IMR-90 (cell line): ENCODE measurements around the gene FANCL. TPM values are rescaled to one million over a fixed set of nuclear protein-coding genes. Genes with fewer than 3 reads are reported as not detected.
"Not testable (repeated sequence)": the region's sequence is repeated elsewhere in the genome, so short reads cannot be mapped to it uniquely, and the experiment has no call there.

Experiments used
- ATAC-seq: fragments of 200-7000 bp; cut with Tn5 transposase; 2 replicates; pipeline ENCODE4 v1.9.1; 2020; ENCODE audit warnings: low read depth, mild to moderate bottlenecking, moderate library complexity
- BruUV-seq: library from RNA; stranded (reverse); fragments of 400-500 nt; replicated peaks from 2 replicates; lab custom pipeline; 2021; lab: Mats Ljungman, UMichigan
- CTCF ChIA-PET: fragments of 300-600 bp; formaldehyde crosslinking; extraction: SDS; loops from one replicate; lab custom pipeline; 2021; ENCODE audit warnings: antibody characterized with exemption; lab: Yijun Ruan, JAX
- POLR2A ChIA-PET: fragments of 300-600 bp; sonication (Branson Sonifier 250); formaldehyde crosslinking; loops from one replicate; lab custom pipeline; 2022; ENCODE audit warnings: antibody characterized with exemption; ENCODE audit not compliant: unreplicated experiment; lab: Charles Lee
- DNase-seq: peaks from one replicate; pipeline ENCODE4 v3.0.0; 2013
- H2AFZ ChIP-seq: replicated peaks from 2 replicates; pipeline ENCODE3; 2013; ENCODE audit warnings: low read length, mild to moderate bottlenecking; ENCODE audit not compliant: poor library complexity
- H2AK5ac ChIP-seq: 2 replicates; pipeline ENCODE4 v1.6.1; 2013; ENCODE audit warnings: low read depth, low read length, inconsistent platforms
- H2AK9ac ChIP-seq: replicated peaks from 2 replicates; pipeline ENCODE3; 2013; ENCODE audit warnings: mild to moderate bottlenecking, low read depth, low read length, moderate library complexity; ENCODE audit not compliant: poor library complexity
- H2BK120ac ChIP-seq: 2 replicates; pipeline ENCODE4 v1.6.1; 2013; ENCODE audit warnings: low read depth, low read length, inconsistent platforms
- H2BK15ac ChIP-seq: 3 replicates; pipeline ENCODE4 v1.6.1; 2013; ENCODE audit warnings: low read depth, low read length, inconsistent platforms
- H2BK20ac ChIP-seq: 2 replicates; pipeline ENCODE4 v1.6.1; 2013; ENCODE audit warnings: low read depth, mild to moderate bottlenecking, inconsistent platforms, low read length, moderate library complexity
- H2BK5ac ChIP-seq: 2 replicates; pipeline ENCODE4 v1.6.1; 2013; ENCODE audit warnings: mild to moderate bottlenecking, low read depth, low read length, inconsistent platforms; ENCODE audit not compliant: poor library complexity, severe bottlenecking
- H3K14ac ChIP-seq: replicated peaks from 2 replicates; pipeline ENCODE4 v1.6.1; 2013; ENCODE audit warnings: low read depth, low read length, inconsistent platforms
- H3K18ac ChIP-seq: 2 replicates; pipeline ENCODE4 v1.6.1; 2013; ENCODE audit warnings: low read depth, low read length, control low read depth
- H3K23ac ChIP-seq: 2 replicates; pipeline ENCODE4 v1.6.1; 2013; ENCODE audit warnings: low read depth, low read length, inconsistent platforms
- H3K27ac ChIP-seq: 2 replicates; pipeline ENCODE4 v1.5.1; 2013; ENCODE audit warnings: mild to moderate bottlenecking, control low read depth, low read length; ENCODE audit not compliant: insufficient read depth
- H3K27me3 ChIP-seq: 2 replicates; pipeline ENCODE4 v1.6.1; 2013; ENCODE audit warnings: low read length; ENCODE audit not compliant: control insufficient read depth, insufficient read depth
- H3K36me3 ChIP-seq: 2 replicates; pipeline ENCODE4 v1.6.1; 2013; ENCODE audit warnings: low read length, mixed read lengths; ENCODE audit not compliant: control insufficient read depth, insufficient read depth
- H3K4ac ChIP-seq: 2 replicates; pipeline ENCODE4 v1.6.1; 2013; ENCODE audit warnings: low read depth, low read length, inconsistent platforms
- H3K4me1 ChIP-seq: 2 replicates; pipeline ENCODE4 v1.6.1; 2013; ENCODE audit warnings: low read length, mixed read lengths; ENCODE audit not compliant: control insufficient read depth, insufficient read depth
- H3K4me2 ChIP-seq: 2 replicates; pipeline ENCODE4 v1.6.1; 2013; ENCODE audit warnings: low read depth, mild to moderate bottlenecking, control low read depth, low read length, moderate library complexity
- H3K4me3 ChIP-seq: 2 replicates; pipeline ENCODE4 v1.5.1; 2013; ENCODE audit warnings: low read depth, mild to moderate bottlenecking, control low read depth, low read length, moderate library complexity; ENCODE audit not compliant: insufficient read depth
- H3K56ac ChIP-seq: 2 replicates; pipeline ENCODE4 v1.6.1; 2013; ENCODE audit warnings: low read length, inconsistent platforms; ENCODE audit not compliant: insufficient read depth; ENCODE audit errors: extremely low read depth
- H3K79me1 ChIP-seq, 2 experiments: 2 replicates each; pipeline ENCODE4 v1.6.1; 2013; ENCODE audit warnings: low read length in 2 of 2, inconsistent platforms in 1 of 2, low read depth in 1 of 2
- H3K9ac ChIP-seq: 2 replicates; pipeline ENCODE4 v1.6.1; 2013; ENCODE audit warnings: low read depth, low read length, control low read depth
- H3K9me1 ChIP-seq: 2 replicates; pipeline ENCODE4 v1.6.1; 2013; ENCODE audit warnings: low read length, inconsistent platforms; ENCODE audit not compliant: insufficient read depth
- H3K9me3 ChIP-seq: 2 replicates; pipeline ENCODE4 v1.6.1; 2013; ENCODE audit warnings: low read length; ENCODE audit not compliant: control insufficient read depth, insufficient read depth
- H4K20me1 ChIP-seq: 2 replicates; pipeline ENCODE4 v1.6.1; 2013; ENCODE audit warnings: low read length, inconsistent platforms; ENCODE audit not compliant: insufficient read depth
- H4K5ac ChIP-seq: 2 replicates; pipeline ENCODE4 v1.6.1; 2013; ENCODE audit warnings: mild to moderate bottlenecking, low read depth, low read length, control low read depth
- H4K8ac ChIP-seq, 2 experiments: 2 replicates each; pipeline ENCODE4 v1.6.1; 2013; ENCODE audit warnings: low read depth in 2 of 2, low read length in 2 of 2, control low read depth in 1 of 2, inconsistent platforms in 1 of 2
- H4K91ac ChIP-seq: 2 replicates; pipeline ENCODE4 v1.6.1; 2013; ENCODE audit warnings: low read depth, low read length, inconsistent platforms; ENCODE audit not compliant: insufficient read depth
- WGBS, 2 experiments: methylation state at CpG; one replicate each; pipeline versions ENCODE4 v1.1.5 to v1.1.7; 2013; ENCODE audit warnings: missing lambda C conversion rate in 2 of 2; ENCODE audit not compliant: insufficient read length in 1 of 2; ENCODE audit errors: extremely low coverage in 2 of 2; 5-methylcytosine and 5-hydroxymethylcytosine counted together
- dilution Hi-C: fragments of 300-500 bp; cut with HindIII; formaldehyde crosslinking; loops from one replicate; pipeline ENCODE4 v1.14.3; 2018; ENCODE audit warnings: low sequenced_read_pairs; ENCODE audit not compliant: unreplicated experiment
- in situ Hi-C: fragments of 300-500 bp; cut with MboI; formaldehyde crosslinking; loops from 3 replicates; pipeline ENCODE4 v1.14.3; 2019; ENCODE audit warnings: low sequenced_read_pairs, inconsistent platforms, mixed read lengths
- intact Hi-C: fragments of 100-400 bp; cut with micrococcal nuclease; formaldehyde crosslinking; loops from 2 replicates; pipeline ENCODE4 v1.10.0; 2022
- polyA plus RNA-seq, 3 experiments: library from polyadenylated mRNA; depleted of rRNA; stranded (reverse); fragments of >200 nt; gene quantifications; 2 replicates each; pipeline ENCODE4 v1.2.3, GENCODE V29; 2012; ENCODE audit warnings: low replicate concordance in 1 of 3
- total RNA-seq: library from RNA; depleted of rRNA; stranded (reverse); fragments of >200 nt; gene quantifications from 2 replicates; pipeline ENCODE4 v1.2.3, GENCODE V29; 2012

FANCL gene
- total and polyA plus RNA-seq, 2 of the 4 experiments (the other 2 are of a cell fraction), result 9.0 to 12.7 TPM

- H3K14ac ChIP-seq, H4K8ac ChIP-seq, ATAC-seq, H3K9me1 ChIP-seq, H3K9ac ChIP-seq, CTCF ChIA-PET, intact Hi-C loops, H3K9me3 ChIP-seq, H3K79me1 ChIP-seq, H3K4ac ChIP-seq, H3K27ac ChIP-seq, H3K4me2 ChIP-seq, in situ Hi-C loops, H3K27me3 ChIP-seq, H2AFZ ChIP-seq, H3K4me1 ChIP-seq, BruUV-seq, H4K91ac ChIP-seq, POLR2A ChIA-PET, DNase-seq, H2BK15ac ChIP-seq, H2BK5ac ChIP-seq, H3K18ac ChIP-seq, H3K56ac ChIP-seq, H2AK9ac ChIP-seq, H2BK120ac ChIP-seq, H2BK20ac ChIP-seq, H3K4me3 ChIP-seq, H3K23ac ChIP-seq, H4K20me1 ChIP-seq, dilution Hi-C loops, H4K5ac ChIP-seq, H3K36me3 ChIP-seq, H2AK5ac ChIP-seq: not testable (repeated sequence)
- WGBS, 2 experiments, result 90% methylated on average over 2 of the region's 6 CpGs; no CpG with 5 or more reads in 1 of the 2 experiments
Measured at GRCh38 chr2:58210951-58211568, 30.1 kb downstream of the FANCL start.
